Adrenal gland (tissue), 12 donors: ENCODE measurements around the gene CACNA1B. TPM values are rescaled to one million over a fixed set of nuclear protein-coding genes. Genes with fewer than 3 reads are reported as not detected.
A peak's percentile ranks its signal among the peaks of the same experiment; 100 is the strongest.

Experiments used
- DNase-seq, 7 donors: peaks; one replicate each; pipeline ENCODE4 v3.0.0-alpha.2; 2019 to 2020
- H3K27ac ChIP-seq, 5 donors: fragments of 200-600 bp; sonication (generic) in 4 of 5; 1 replicate in 3 of 5; 2 replicates in 2 of 5; pipeline versions ENCODE4 v1.5.1 to v1.8.0; 2016 to 2020; ENCODE audit warnings: mild to moderate bottlenecking in 1 of 5
- H3K27me3 ChIP-seq: fragments of 200-600 bp; 2 replicates; pipeline ENCODE4 v1.8.0; 2021
- H3K36me3 ChIP-seq, 2 donors: fragments of 200-600 bp; replicated peaks in 1 of 2; 1 replicate in 1 of 2; 2 replicates in 1 of 2; pipeline versions ENCODE4 v1.5.1 to v1.8.0; 2018 to 2022
- H3K4me1 ChIP-seq, 2 donors: fragments of 200-600 bp; replicated peaks in 1 of 2; 1 replicate in 1 of 2; 2 replicates in 1 of 2; pipeline versions ENCODE4 v1.5.1 to v1.8.0; 2018 to 2021
- H3K4me3 ChIP-seq, 4 donors: fragments of 200-600 bp; sonication (generic) in 3 of 4; one replicate each; pipeline ENCODE4 v1.5.1; 2016 to 2018
- H3K9me3 ChIP-seq, 3 donors: fragments of 200-600 bp; sonication (generic) in 1 of 3; replicated peaks in 1 of 3; 1 replicate in 2 of 3; 2 replicates in 1 of 3; pipeline versions ENCODE4 v1.5.1 to v1.8.0; 2016 to 2021
- CTCF ChIP-seq, 6 experiments: fragments of 450-650 bp in 4 of 6; fragments of 200-600 bp in 2 of 6; sonication (generic) in 1 of 6; IDR thresholded peaks; 1 replicate in 5 of 6; 2 replicates in 1 of 6; pipeline versions ENCODE4 v1.5.1 to v1.8.0; 2016 to 2021; ENCODE audit warnings: antibody characterized with exemption in 6 of 6, mild to moderate bottlenecking in 2 of 6, moderate library complexity in 1 of 6
- POLR2A ChIP-seq, 2 donors: fragments of 450-650 bp; IDR thresholded peaks; one replicate each; pipeline ENCODE4 v1.6.1; 2017; ENCODE audit warnings: antibody characterized with exemption in 2 of 2, mild to moderate bottlenecking in 2 of 2, moderate library complexity in 1 of 2
- WGBS, 4 donors: extraction: QIAGEN DNeasy Blood & Tissue Kit in 2 of 4; methylation state at CpG; one replicate each; pipeline versions ENCODE4 v1.1.5 to v1.1.7; 2013 to 2017; 5-methylcytosine and 5-hydroxymethylcytosine counted together
- intact Hi-C, 2 donors: fragments of 100-400 bp; cut with DNase I; formaldehyde crosslinking; loops; one replicate each; pipeline versions ENCODE4 v1.14.1 to v1.15.0; 2022 to 2023
- polyA plus RNA-seq, 3 donors: library from polyadenylated mRNA; stranded (reverse); fragments of 200-250 nt in 2 of 3; fragments of 350-450 nt in 1 of 3; fragmentation: Illumina TruSeq in 1 of 3; extraction: RNeasy Lipid Tissue Mini Kit (QIAGEN cat#74804) in 1 of 3; gene quantifications; one replicate each; pipeline ENCODE4 v1.2.3, GENCODE V29; 2013 to 2014
- total RNA-seq, 9 donors: library from RNA; depleted of rRNA in 4 of 9; stranded (reverse); fragments of >200 nt in 4 of 9; fragments of 120-200 nt in 1 of 9; fragmentation: NEBNext Ultra II Directional in 1 of 9; extraction: Animal tissue kit (Norgen Biotek cat#: 25700) in 1 of 9; gene quantifications; one replicate each; pipeline versions ENCODE4 v1.1.0 to v1.2.4, GENCODE V29; 2013 to 2023
- donor health status: healthy with polysubstance abuse.
- donor health status: Bipolar disorder and iron deficiency.
- donor health status: DM: yes; HTN: yes; CAD: no.
- donor health status: DM: no; HTN: no; CAD: no.
- donor health status: DM: no; HTN: no; CAD: no.
- donor health status: DM: yes; HTN: yes; CAD: no.

The CACNA1B gene
- total and polyA plus RNA-seq, 12 donors = 0.04 to 4.9 (median 1.1) TPM; not detected in 1

GRCh38 chr9:138117836-138118235 lies 240.3 kb downstream of the CACNA1B start:
- H3K4me1 ChIP-seq = no peaks in the 10 kb centered on the region
- TF ChIP-seq POLR2A (IDR thresholded peaks at IDR 0.05) (no peak), CTCF (IDR thresholded peaks at IDR 0.05) (no peak)
- no peak overlapping the region for H3K4me3 ChIP-seq
- no peaks in the 10 kb centered on the region for H3K36me3 ChIP-seq
- H3K9me3 ChIP-seq = no peaks in the 10 kb centered on the region
- no peaks in the 10 kb centered on the region for H3K27me3 ChIP-seq
- DNase-seq = peak in 1 of 7 donors; percentile 6
- intact Hi-C loops = no loop called here
- 33 to 83% (median 71%) methylated on average over 1 to 6 of the region's 6 CpGs for WGBS, 4 donors
- no peak overlapping the region for H3K27ac ChIP-seq

- peak in 1 of 7 donors; percentile 8 for DNase-seq
- Histone ChIP-seq H3K27ac (no peak overlapping the region), H3K4me1 (no peaks in the 10 kb centered on the region), H3K27me3 (no peaks in the 10 kb centered on the region), H3K4me3 (no peak overlapping the region), H3K36me3 (no peaks in the 10 kb centered on the region), H3K9me3 (no peaks in the 10 kb centered on the region)
- intact Hi-C loops = no loop called here
- TF ChIP-seq CTCF (IDR thresholded peaks at IDR 0.05) (no peak), POLR2A (IDR thresholded peaks at IDR 0.05) (no peak)
- 74 to 88% (median 85%) methylated on average over 5 to 14 of the region's 14 CpGs for WGBS, 4 donors
Measured at GRCh38 chr9:138118601-138119071, 241.1 kb downstream of the CACNA1B start.

- H3K4me1 ChIP-seq = no peaks in the 10 kb centered on the region
- H3K36me3 ChIP-seq = no peaks in the 10 kb centered on the region
- H3K9me3 ChIP-seq = no peaks in the 10 kb centered on the region
- no peak overlapping the region for H3K4me3 ChIP-seq
- 76 to 90% (median 78%) methylated on average over 16 to 25 of the region's 25 CpGs for WGBS, 4 donors
- no peak for DNase-seq
- H3K27me3 ChIP-seq = no peaks in the 10 kb centered on the region
- intact Hi-C loops = no loop called here
- H3K27ac ChIP-seq = no peak overlapping the region
- TF ChIP-seq CTCF (IDR thresholded peaks at IDR 0.05) = no peak
- TF ChIP-seq POLR2A (IDR thresholded peaks at IDR 0.05) = no peak
Measured at GRCh38 chr9:138119202-138120027, 241.8 kb downstream of the CACNA1B start.

GRCh38 chr9:138120072-138120471 lies 242.5 kb downstream of the CACNA1B start:
- no peaks in the 10 kb centered on the region for H3K27me3 ChIP-seq
- H3K27ac ChIP-seq = no peak overlapping the region
- WGBS, 4 donors = 85 to 97% (median 91%) methylated on average over 4 to 23 of the region's 23 CpGs
- H3K9me3 ChIP-seq = no peaks in the 10 kb centered on the region
- no peaks in the 10 kb centered on the region for H3K36me3 ChIP-seq
- no peak for DNase-seq
- no peak overlapping the region for H3K4me3 ChIP-seq
- intact Hi-C loops = no loop called here
- no peak for TF ChIP-seq CTCF (IDR thresholded peaks at IDR 0.05)
- no peak for TF ChIP-seq POLR2A (IDR thresholded peaks at IDR 0.05)
- H3K4me1 ChIP-seq = no peaks in the 10 kb centered on the region
